Stimulated activated naive B cell treated with anti-CD40 and anti-IgM and Interleukin-4, amounts not matched to agents 10 μg/mL and 1 μg/mL and 100 μg/mL, for 72 hours (primary cell): ENCODE data around the gene ABCA8.

Experiments
- ATAC-seq, 2 donors: fragments of 150-1000 bp; cut with Tn5 transposase; replicated peaks; 2 replicates each; pipeline ENCODE4 v1.10.0; 2021; ENCODE audit warnings: moderate library complexity in 1 of 2
- DNase-seq: peaks from one replicate; pipeline ENCODE4 v3.0.0; 2021
- H3K27ac Mint-ChIP-seq: one replicate; pipeline ENCODE4 v1.8.0; 2022; ENCODE audit warnings: mild to moderate bottlenecking, mixed read lengths
- H3K27me3 Mint-ChIP-seq, 2 donors: one replicate each; pipeline ENCODE4 v1.8.0; 2022; ENCODE audit warnings: mixed read lengths in 2 of 2
- H3K36me3 Mint-ChIP-seq, 2 donors: one replicate each; pipeline ENCODE4 v1.8.0; 2022; ENCODE audit warnings: mixed read lengths in 2 of 2, mild to moderate bottlenecking in 1 of 2
- H3K4me1 Mint-ChIP-seq, 2 donors: one replicate each; pipeline ENCODE4 v1.8.0; 2022; ENCODE audit warnings: mixed read lengths in 2 of 2, mild to moderate bottlenecking in 1 of 2
- H3K4me3 Mint-ChIP-seq, 2 donors: one replicate each; pipeline ENCODE4 v1.8.0; 2022; ENCODE audit warnings: mild to moderate bottlenecking in 2 of 2, mixed read lengths in 2 of 2, moderate library complexity in 1 of 2
- H3K9me3 Mint-ChIP-seq, 2 donors: one replicate each; pipeline ENCODE4 v1.8.0; 2022; ENCODE audit warnings: mixed read lengths in 2 of 2, mild to moderate bottlenecking in 1 of 2

The ABCA8 gene

DNA sequence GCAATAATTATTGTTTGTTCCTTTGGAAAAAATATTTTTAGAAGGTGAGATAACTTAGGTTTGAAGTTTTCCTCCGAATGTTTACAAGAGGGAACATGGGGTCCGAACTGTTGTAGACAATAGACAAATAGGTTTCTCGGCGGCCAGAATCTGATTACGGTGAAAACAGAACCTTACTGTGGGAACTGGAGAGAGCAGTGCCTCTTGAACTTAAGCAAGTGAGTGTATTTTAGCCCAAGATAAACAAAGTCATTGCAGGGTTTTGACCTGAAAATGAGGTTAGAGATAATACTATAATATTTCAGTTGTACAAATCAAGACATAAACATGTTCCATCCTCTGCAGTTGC lies 134.7 kb downstream of the ABCA8 start:
- Mint-ChIP-seq H3K4me1 (no peaks in the 10 kb centered on the region), H3K27ac (no peak overlapping the region), H3K4me3 (no peak overlapping the region), H3K9me3 (no peaks in the 10 kb centered on the region), H3K27me3 (peaks cover 3 to 6% of the 10 kb centered on the region in 2 donors), H3K36me3 (no peaks in the 10 kb centered on the region)
- no peak for ATAC-seq
- DNase-seq: no peak

DNA sequence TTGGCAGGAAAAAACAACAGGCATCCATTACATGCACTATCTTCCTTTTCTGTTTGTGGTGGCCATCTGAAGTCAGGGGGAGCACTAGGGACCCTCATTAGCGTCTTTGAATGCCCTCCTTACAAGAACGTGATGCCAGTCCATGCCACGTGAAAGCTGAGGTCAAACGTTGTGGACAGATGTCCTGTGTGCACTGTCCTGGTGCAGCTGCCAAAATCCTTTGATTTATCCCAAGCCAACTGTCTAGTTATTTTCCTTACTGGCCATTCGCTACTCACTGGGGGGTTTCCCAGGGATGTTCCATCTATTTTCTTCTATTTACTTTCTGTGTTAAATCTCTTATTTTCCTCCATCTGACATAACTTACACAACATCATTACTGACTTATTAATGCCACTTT lies 135.7 kb downstream of the ABCA8 start:
- no peaks in the 10 kb centered on the region for H3K9me3 Mint-ChIP-seq
- no peaks in the 10 kb centered on the region for H3K4me1 Mint-ChIP-seq
- no peaks in the 10 kb centered on the region for H3K36me3 Mint-ChIP-seq

More for the DNA sequence above, 135.7 kb downstream of the ABCA8 start:
- DNase-seq (no peak), ATAC-seq (no peak)
- Mint-ChIP-seq H3K4me3 (no peak overlapping the region), H3K27ac (no peak overlapping the region), H3K27me3 (peaks cover 3 to 6% of the 10 kb centered on the region in 2 donors)
